ENCODE measurements around the gene YIPF2.

YIPF2 gene

GRCh38 chr19:10936661-10937084 lies 8.2 kb upstream of the YIPF2 start:
- peak in 5 of 14 donors; percentile 1 to 75 (median 7) for DNase-seq

GRCh38 chr19:10935371-10936059 lies 7.1 kb upstream of the YIPF2 start:
- no peak for DNase-seq

- no peak for DNase-seq
Measured at GRCh38 chr19:10929402-10929794, 959 bp upstream of the YIPF2 start.

- peak in 1 of 14 donors; percentile 52 for DNase-seq
Measured at GRCh38 chr19:10927730-10928562, 493 bp downstream of the YIPF2 start.

DNA sequence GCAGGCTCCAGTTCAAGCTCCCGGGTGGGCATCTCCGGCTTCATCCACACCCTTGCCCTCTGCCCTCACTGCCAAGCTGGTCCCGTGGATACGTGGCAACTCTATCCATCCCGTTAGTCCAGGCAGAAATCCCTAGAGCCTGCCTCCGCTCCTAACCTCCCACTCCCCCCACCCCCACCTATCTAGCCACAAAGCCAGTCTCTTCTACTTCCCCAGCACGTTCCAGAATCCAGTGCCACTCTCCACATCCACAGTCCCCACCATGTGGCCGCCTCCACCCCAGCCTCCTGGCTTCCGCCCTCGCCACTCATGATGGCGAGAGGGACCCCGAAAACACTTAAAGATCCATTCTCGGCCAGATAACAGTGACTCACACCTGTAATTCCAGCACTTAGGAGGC lies 3.8 kb downstream of the YIPF2 start:
- DNase-seq = no peak

- DNase-seq = no peak
Measured at GRCh38 chr19:10923260-10924112, 5.0 kb downstream of the YIPF2 start.

DNA sequence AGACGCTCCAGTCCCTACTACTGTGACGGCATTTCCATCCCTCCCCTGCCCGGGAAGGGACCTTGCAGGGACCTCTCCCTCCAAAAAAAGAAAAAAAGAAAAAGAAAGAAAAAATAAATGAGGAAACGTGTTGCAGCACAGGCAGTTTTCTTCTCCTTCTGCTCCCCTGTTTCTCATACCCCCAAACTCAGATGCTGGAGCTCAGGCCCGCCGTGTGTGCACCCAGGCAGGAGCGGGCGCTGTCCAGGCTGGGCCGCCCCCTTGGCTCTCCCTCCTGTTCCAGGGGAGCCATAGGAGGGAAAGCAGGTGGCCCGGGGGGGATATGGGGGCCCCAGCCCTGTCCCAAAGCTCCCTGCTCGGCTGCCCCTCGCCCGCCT lies 5.8 kb downstream of the YIPF2 start:
- DNase-seq = no peak

DNA sequence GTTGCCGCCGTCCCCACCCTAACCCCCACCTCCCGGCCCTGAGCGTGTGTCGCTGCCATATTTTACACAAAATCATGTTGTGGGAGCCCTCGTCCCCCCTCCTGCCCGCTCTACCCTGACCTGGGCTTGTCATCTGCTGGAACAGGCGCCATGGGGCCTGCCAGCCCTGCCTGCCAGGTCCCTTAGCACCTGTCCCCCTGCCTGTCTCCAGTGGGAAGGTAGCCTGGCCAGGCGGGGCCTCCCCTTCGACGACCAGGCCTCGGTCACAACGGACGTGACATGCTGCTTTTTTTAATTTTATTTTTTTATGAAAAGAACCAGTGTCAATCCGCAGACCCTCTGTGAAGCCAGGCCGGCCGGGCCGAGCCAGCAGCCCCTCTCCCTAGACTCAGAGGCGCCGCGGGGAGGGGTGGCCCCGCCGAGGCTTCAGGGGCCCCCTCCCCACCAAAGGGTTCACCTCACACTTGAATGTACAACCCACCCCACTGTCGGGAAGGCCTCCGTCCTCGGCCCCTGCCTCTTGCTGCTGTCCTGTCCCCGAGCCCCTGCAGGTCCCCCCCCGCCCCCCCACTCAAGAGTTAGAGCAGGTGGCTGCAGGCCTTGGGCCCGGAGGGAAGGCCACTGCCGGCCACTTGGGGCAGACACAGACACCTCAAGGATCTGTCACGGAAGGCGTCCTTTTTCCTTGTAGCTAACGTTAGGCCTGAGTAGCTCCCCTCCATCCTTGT lies 6.4 kb downstream of the YIPF2 start:
- no peak for DNase-seq

DNA sequence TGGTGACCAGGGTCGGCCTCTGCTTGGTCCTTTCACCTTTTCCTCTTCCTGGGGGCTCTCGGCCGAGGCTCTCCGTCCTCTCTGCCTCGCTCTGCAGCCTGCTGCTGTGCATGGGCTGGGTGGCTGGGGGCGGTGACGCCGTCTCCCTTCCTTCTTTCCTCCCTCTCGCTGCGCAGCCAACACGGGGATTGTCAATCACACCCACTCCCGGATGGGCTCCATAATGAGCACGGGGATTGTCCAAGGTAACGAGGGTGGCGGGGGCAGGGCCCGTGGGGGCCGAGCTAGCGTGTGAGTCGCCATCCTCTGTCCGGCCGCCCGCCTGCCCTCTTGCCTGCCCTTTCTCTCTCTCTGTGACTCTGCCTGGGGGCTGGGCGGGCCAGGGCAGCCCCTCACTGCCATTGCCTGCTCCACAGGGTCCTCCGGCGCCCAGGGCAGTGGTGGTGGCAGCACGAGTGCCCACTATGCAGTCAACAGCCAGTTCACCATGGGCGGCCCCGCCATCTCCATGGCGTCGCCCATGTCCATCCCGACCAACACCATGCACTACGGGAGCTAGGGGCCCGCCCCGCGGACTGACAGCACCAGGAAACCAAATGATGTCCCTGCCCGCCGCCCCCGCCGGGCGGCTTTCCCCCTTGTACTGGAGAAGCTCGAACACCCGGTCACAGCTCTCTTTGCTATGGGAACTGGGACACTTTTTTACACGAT lies 7.1 kb downstream of the YIPF2 start:
- no peak for DNase-seq

- no peak for DNase-seq
Measured at GRCh38 chr19:10920781-10921180, 7.7 kb downstream of the YIPF2 start.

DNA sequence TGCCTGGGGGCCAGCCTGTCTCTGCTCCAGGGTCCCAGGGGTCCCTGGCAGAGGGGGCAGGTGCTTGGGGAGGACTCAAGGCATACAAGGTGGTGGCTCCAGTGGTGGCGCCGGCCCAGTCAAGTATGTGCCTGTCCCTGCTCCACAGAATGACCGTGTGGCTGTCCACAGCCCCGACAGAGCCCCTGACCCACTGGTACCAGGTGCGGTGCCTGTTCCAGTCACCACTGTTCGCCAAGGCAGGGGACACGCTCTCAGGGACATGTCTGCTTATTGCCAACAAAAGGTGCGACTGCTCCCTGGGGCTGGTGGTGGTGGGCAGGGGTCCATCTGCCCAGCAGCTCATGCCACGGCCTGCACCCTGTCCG lies 8.2 kb downstream of the YIPF2 start:
- DNase-seq = no peak

DNA sequence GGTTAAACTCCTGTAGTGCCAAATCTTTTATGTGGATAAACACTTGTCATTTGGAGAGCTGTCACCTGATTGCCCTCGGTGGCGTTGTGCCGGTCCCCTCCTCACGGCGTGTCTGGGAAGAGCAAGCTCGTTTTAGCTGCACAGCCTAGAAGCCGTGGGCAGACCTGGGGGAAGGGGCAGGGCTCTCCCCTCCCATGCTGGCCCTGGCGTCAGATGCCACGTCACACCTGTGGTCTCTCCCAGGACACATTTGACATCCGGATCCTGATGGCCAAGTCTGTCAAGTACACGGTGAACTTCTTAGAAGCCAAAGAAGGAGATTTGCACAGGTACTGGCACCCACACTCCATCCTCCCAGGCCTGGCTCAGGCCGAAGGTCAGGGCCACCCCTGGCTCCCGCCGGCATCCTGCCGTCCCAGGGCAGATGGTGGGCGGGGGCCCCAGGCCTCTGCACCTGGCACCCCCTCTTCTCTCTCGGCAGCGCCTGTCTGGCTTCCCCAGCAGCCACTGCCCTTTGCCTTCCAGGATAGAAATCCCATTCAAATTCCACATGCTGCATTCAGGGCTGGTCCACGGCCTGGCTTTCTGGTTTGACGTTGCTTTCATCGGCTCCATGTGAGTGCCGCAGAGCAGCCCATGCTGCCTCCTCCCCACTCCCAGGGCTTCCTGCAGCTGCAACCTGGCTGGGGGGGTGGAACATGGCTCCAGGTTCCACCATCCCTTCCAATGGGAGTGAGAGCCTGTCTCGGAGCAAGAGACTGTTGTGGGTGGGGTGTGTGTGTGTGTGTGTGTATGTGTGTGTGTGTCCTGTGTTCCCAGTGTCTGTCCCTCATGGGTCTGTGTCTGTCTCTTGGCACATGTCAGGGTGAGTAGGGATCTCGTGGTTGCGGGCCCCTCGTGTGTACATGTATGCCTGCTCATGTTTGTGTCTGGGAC lies 8.8 kb downstream of the YIPF2 start:
- no peak for DNase-seq

GRCh38 chr19:10918359-10918758 lies 10.1 kb downstream of the YIPF2 start:
- DNase-seq = no peak

GRCh38 chr19:10916602-10917001 lies 11.8 kb downstream of the YIPF2 start:
- DNase-seq = no peak

GRCh38 chr19:10915130-10916091 lies 13.0 kb downstream of the YIPF2 start:
- DNase-seq = no peak

- no peak for DNase-seq
Measured at GRCh38 chr19:10913716-10914340, 14.6 kb downstream of the YIPF2 start.

DNA sequence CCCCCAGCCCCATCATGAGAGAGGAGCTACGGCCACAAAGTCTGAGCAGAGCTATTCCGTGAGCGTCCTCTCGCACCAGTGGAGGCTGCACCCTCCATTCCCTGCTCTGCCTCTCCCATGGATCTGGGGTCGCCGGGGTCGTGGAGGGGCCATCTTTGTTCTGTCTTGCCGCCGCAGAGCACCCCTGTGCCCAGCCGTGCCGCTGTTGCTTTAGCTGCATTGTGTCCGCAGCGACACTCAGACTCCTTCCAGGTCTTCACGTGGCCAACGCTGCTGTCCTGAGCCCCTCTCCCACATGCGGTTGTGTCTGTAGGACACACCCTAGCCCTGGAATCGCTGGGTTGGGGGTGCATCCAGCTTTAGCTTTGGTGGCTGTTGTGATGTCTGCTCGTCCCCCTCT lies 15.8 kb downstream of the YIPF2 start:
- no peak for DNase-seq

- peak in 1 of 14 donors; percentile 60 for DNase-seq
Measured at GRCh38 chr19:10911579-10912363, 16.7 kb downstream of the YIPF2 start.

Data from C1 segment of cervical spinal cord (tissue), 14 donors.